HepG2 (cell line): ENCODE measurements around the gene CATSPERB.

ENCODE experiments used
- ARHGAP35 ChIP-seq: sonication (generic); formaldehyde crosslinking; IDR thresholded peaks from 2 replicates; pipeline ENCODE4 v1.9.0; 2022; ENCODE audit warnings: mild to moderate bottlenecking, inconsistent platforms, moderate library complexity, missing genetic modification reagents, borderline replicate concordance
- ATAD3A ChIP-seq: sonication (generic); formaldehyde crosslinking; IDR thresholded peaks from 2 replicates; pipeline ENCODE4 v1.4.0; 2020; ENCODE audit warnings: missing genetic modification reagents
- EZH2 ChIP-seq: conservative IDR thresholded peaks from 2 replicates; pipeline ENCODE4 v1.6.1; 2012; ENCODE audit warnings: mild to moderate bottlenecking, low read depth, low read length, moderate library complexity
- FOXA1 ChIP-seq, 2 experiments: fragments of 450-650 bp in 1 of 2; sonication (generic) in 1 of 2; formaldehyde crosslinking in 1 of 2; IDR thresholded peaks; 2 replicates each; pipeline versions ENCODE4 v1.4.0 to v1.6.1; 2016 to 2020; ENCODE audit warnings: missing genetic modification reagents in 1 of 2
- FOXA3 ChIP-seq: IDR thresholded peaks from 2 replicates; pipeline ENCODE4 v1.6.1; 2016; ENCODE audit warnings: missing genetic modification reagents, missing compliant biosample characterization
- GABPA ChIP-seq, 2 experiments: IDR thresholded peaks; 2 replicates each; pipeline ENCODE4 v1.6.1; 2011 to 2016; ENCODE audit warnings: low read depth in 2 of 2, low read length in 1 of 2, missing biosample characterization in 1 of 2, missing genetic modification characterization in 1 of 2
- HOXD1 ChIP-seq: sonication (generic); formaldehyde crosslinking; IDR thresholded peaks from 2 replicates; pipeline ENCODE4 v1.5.0; 2020; ENCODE audit warnings: missing genetic modification reagents
- JUND ChIP-seq: sonication (generic); formaldehyde crosslinking; IDR thresholded peaks from 2 replicates; pipeline ENCODE4 v1.8.0; 2022; ENCODE audit warnings: mild to moderate bottlenecking, missing genetic modification reagents
- MTA3 ChIP-seq: sonication (generic); formaldehyde crosslinking; IDR thresholded peaks from 2 replicates; pipeline ENCODE4 v1.4.0; 2020; ENCODE audit warnings: missing genetic modification reagents
- ZUFSP ChIP-seq: sonication (generic); formaldehyde crosslinking; IDR thresholded peaks from 2 replicates; pipeline ENCODE4 v1.9.0; 2021; ENCODE audit warnings: missing genetic modification reagents, mild to moderate bottlenecking, borderline replicate concordance
- TF ChIP-seq, protein P1 (sequence below): sonication (generic); formaldehyde crosslinking; IDR thresholded peaks from 2 replicates; pipeline ENCODE4 v1.4.0; 2020; ENCODE audit warnings: missing genetic modification reagents
- TF ChIP-seq, protein P2 (sequence below): sonication (generic); formaldehyde crosslinking; IDR thresholded peaks from 2 replicates; pipeline ENCODE4 v1.9.0; 2021; ENCODE audit warnings: missing genetic modification reagents, borderline replicate concordance

- no peak for TF ChIP-seq FOXA3 (CRISPR knock-in tag)
- TF ChIP-seq, protein P1, sequence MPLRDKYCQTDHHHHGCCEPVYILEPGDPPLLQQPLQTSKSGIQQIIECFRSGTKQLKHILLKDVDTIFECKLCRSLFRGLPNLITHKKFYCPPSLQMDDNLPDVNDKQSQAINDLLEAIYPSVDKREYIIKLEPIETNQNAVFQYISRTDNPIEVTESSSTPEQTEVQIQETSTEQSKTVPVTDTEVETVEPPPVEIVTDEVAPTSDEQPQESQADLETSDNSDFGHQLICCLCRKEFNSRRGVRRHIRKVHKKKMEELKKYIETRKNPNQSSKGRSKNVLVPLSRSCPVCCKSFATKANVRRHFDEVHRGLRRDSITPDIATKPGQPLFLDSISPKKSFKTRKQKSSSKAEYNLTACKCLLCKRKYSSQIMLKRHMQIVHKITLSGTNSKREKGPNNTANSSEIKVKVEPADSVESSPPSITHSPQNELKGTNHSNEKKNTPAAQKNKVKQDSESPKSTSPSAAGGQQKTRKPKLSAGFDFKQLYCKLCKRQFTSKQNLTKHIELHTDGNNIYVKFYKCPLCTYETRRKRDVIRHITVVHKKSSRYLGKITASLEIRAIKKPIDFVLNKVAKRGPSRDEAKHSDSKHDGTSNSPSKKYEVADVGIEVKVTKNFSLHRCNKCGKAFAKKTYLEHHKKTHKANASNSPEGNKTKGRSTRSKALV (CRISPR knock-in tag), result no peak
- TF ChIP-seq MTA3 (CRISPR knock-in tag), result no peak
- no peak for TF ChIP-seq ZUFSP (CRISPR knock-in tag)
- TF ChIP-seq FOXA1 (IDR thresholded peaks at IDR 0.05), result no peak
- no peak for TF ChIP-seq FOXA1 (CRISPR knock-in tag; IDR thresholded peaks at IDR 0.05)
- TF ChIP-seq ARHGAP35 (CRISPR knock-in tag), result no peak
- TF ChIP-seq GABPA (IDR thresholded peaks at IDR 0.05; ENCODE audit: low read depth, low read length), result no peak
- no peak for TF ChIP-seq GABPA (CRISPR knock-in tag; IDR thresholded peaks at IDR 0.05; ENCODE audit: low read depth)
- no peak for TF ChIP-seq HOXD1 (CRISPR knock-in tag)
- TF ChIP-seq ATAD3A (CRISPR knock-in tag), result no peak
- TF ChIP-seq, protein P2, sequence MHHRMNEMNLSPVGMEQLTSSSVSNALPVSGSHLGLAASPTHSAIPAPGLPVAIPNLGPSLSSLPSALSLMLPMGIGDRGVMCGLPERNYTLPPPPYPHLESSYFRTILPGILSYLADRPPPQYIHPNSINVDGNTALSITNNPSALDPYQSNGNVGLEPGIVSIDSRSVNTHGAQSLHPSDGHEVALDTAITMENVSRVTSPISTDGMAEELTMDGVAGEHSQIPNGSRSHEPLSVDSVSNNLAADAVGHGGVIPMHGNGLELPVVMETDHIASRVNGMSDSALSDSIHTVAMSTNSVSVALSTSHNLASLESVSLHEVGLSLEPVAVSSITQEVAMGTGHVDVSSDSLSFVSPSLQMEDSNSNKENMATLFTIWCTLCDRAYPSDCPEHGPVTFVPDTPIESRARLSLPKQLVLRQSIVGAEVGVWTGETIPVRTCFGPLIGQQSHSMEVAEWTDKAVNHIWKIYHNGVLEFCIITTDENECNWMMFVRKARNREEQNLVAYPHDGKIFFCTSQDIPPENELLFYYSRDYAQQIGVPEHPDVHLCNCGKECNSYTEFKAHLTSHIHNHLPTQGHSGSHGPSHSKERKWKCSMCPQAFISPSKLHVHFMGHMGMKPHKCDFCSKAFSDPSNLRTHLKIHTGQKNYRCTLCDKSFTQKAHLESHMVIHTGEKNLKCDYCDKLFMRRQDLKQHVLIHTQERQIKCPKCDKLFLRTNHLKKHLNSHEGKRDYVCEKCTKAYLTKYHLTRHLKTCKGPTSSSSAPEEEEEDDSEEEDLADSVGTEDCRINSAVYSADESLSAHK (CRISPR knock-in tag), result no peak
- TF ChIP-seq EZH2, result no peak
- no peak for TF ChIP-seq JUND (CRISPR knock-in tag)
Measured at GRCh38 chr14:91555531-91555930, 176.4 kb downstream of the CATSPERB start.
